Astrocyte of the cerebellum (primary cell): Measurements from ENCODE around the gene ARL2.

Experiments
- DNase-seq: peaks from one replicate; pipeline ENCODE4 v3.0.0-alpha.2; 2011; ENCODE audit warnings: low read depth
- H3K4me3 ChIP-seq: 2 replicates; pipeline ENCODE4 v1.5.1; 2011; ENCODE audit warnings: mild to moderate bottlenecking, low read depth, low read length, moderate library complexity
- in situ Hi-C: cut with HindIII; loops from 2 replicates; pipeline ENCODE4 v1.10.0; 2017; ENCODE audit warnings: low sequenced_read_pairs
- TF ChIP-seq, protein P1 (sequence below): IDR thresholded peaks from 2 replicates; pipeline ENCODE4 v1.5.1; 2012; ENCODE audit warnings: low read length, low read depth, moderate library complexity, mild to moderate bottlenecking; ENCODE audit errors: missing control alignments

The ARL2 gene

DNA sequence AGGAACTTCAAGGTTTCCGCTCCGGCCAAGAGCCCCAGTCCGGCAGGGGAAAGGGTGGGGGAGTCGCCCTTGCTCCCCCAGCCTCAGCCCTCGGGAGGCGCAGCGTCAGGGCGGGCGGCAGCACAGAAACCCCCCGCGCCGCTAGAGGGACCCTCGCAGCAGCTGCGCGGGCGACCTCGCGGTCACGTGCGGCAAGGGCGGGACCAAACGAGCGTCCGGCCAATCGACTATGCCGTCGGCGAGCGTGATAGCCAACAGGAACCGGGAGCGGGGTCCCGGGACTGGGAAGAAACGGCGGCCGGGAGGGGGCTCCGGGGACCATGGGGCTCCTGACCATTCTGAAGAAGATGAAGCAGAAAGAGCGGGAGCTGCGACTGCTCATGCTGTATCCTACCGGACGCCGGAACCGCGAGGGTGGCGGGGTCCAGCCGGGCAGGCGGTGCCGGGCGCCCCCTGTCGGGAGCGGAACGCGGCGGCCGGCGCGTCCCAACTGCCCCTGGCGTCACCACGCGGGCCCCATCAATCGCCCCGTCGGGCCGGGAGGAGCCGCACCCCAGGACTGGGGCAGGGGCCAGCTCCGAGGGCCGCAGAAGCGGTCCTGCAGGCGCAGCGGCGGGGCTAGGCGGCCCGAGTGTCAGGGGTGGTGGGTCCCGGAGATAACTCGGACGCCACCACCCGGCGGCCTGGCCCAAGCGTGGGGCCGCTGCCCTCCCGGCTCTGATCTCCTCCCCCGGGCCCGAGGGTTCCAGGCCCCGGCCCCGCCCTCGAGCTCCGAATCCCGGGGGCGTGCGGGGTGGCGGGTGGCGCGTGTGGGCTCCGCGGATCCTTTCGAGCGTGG, at the start of gene ARL2:
TSS of gene ARL2 (plus strand) at position 273 of the 838 bp plus-strand sequence. CDS start at position 321, 48 bp downstream.
- peak; percentile 74 for DNase-seq
- in situ Hi-C loops: no loop called here
- peak within 1 kb of the TSS; percentile 78 for H3K4me3 ChIP-seq
- TF ChIP-seq, protein P1, sequence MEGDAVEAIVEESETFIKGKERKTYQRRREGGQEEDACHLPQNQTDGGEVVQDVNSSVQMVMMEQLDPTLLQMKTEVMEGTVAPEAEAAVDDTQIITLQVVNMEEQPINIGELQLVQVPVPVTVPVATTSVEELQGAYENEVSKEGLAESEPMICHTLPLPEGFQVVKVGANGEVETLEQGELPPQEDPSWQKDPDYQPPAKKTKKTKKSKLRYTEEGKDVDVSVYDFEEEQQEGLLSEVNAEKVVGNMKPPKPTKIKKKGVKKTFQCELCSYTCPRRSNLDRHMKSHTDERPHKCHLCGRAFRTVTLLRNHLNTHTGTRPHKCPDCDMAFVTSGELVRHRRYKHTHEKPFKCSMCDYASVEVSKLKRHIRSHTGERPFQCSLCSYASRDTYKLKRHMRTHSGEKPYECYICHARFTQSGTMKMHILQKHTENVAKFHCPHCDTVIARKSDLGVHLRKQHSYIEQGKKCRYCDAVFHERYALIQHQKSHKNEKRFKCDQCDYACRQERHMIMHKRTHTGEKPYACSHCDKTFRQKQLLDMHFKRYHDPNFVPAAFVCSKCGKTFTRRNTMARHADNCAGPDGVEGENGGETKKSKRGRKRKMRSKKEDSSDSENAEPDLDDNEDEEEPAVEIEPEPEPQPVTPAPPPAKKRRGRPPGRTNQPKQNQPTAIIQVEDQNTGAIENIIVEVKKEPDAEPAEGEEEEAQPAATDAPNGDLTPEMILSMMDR: peak; percentile 77

DNA sequence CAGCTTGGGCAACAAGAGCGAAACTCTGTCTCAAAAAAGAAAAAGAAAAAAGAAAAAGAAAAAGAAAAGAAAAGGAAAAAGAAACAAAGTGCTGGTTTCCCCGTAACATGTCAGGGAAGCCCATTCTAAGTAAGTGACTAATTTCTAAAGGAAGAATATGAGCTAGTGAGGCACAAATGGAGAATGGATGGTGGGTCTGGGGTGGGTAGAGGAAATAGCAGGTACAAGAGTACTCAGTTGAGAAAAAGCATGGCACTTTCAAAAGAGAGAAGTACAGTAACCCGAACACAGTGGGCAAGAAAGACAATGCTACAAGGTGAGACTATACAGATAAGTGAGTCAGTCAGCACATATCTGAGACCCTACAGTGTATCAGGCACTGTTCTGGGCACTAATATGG, 46.6 kb upstream of the ARL2 start:
- in situ Hi-C loops: no loop called here
- no peak overlapping the region for H3K4me3 ChIP-seq
- no peak for DNase-seq
- TF ChIP-seq, protein P1: no peak

GRCh38 chr11:64969209-64969608, 44.8 kb upstream of the ARL2 start:
- H3K4me3 ChIP-seq: no peak overlapping the region
- no peak for DNase-seq
- in situ Hi-C loops: no loop called here
- TF ChIP-seq, protein P1: no peak

DNA sequence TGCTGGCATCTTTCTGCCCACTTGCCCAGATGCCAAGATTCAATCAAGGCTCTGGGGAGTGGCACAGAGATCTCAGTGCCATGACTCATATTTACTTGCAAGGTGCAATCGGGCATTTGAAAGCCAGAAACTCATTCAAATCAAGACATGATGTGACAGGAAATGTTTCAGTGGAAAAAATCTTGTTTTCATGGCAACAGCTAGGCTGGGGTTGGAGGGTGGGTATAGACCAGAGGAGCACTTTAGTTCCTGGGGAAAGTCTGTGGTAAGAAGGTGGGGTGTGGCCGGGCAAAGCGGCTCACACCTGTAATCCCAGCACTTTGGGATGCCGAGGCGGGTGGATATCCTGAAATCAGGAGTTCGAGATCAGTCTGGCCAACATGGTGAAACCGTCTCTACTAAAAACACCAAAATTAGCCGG, 43.2 kb upstream of the ARL2 start:
- no peak overlapping the region for H3K4me3 ChIP-seq
- TF ChIP-seq, protein P1: no peak
- DNase-seq: no peak
- in situ Hi-C loops: no loop called here

DNA sequence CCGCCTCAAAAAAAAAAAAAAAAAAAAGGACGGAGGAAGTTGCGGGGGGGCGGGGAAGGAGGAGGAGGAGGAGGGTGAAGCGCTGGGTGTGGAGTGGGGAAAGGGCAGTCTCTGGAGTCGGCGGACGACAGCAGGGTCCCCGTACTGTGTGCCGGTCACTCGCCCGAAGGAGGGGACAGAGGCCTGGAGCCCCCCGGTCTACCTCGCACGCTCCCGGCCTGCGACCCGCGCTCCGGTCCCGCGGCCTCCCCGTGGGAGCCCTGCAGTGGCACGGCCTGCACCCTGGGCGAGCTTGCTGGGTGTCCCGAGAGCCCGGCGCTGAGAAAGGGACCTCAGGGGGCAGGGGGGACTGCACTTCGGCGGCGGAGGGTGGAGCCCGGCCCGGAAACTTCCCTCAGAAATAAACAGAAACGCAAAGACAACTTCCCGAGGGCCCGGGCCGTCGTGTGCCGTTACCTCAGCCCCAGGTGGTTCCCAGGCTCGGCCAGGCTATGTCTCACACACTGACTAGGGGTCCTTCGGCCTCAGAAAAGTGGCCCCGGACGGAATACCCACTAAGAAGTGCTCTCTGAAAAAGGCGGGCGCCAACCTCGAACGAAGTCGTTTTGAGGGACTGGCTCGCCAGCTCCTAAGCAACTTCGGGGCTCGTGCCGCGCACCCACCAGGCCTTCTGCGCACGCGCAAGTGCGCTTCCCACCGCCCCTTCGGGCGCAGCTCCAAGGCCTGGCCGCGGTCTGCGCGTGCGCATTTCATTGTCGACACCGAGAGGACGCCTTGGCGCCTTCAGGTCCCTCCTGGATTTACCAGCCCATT, 42.3 kb upstream of the ARL2 start, which contains the start of gene MAJIN:
TSS of gene MAJIN (minus strand) at position 688 of the 813 bp plus-strand sequence. CDS start 12,703 bp downstream, outside the sequence.
- H3K4me3 ChIP-seq: peak within 1 kb of the TSS; percentile 24
- DNase-seq: peak; percentile 6
- TF ChIP-seq, protein P1: no peak
- in situ Hi-C loops: no loop called here

- no peak overlapping the region for H3K4me3 ChIP-seq
- TF ChIP-seq, protein P1: no peak
- in situ Hi-C loops: no loop called here
- DNase-seq: no peak
These were observed 39.8 kb upstream of the ARL2 start for GRCh38 chr11:64974124-64974523.
